ENCODE data around the gene ANGPTL7.

The ANGPTL7 gene

GRCh38 chr1:11207898-11208611 lies 18.9 kb downstream of the ANGPTL7 start:
- no peak for DNase-seq

GRCh38 chr1:11211461-11211860 lies 22.3 kb downstream of the ANGPTL7 start:
- DNase-seq = no peak

- no peak for DNase-seq
Measured at GRCh38 chr1:11211925-11212587, 22.9 kb downstream of the ANGPTL7 start.

- peak; percentile 37 for DNase-seq
Measured at GRCh38 chr1:11214698-11215380, 25.7 kb downstream of the ANGPTL7 start.

- no peak for DNase-seq
Measured at GRCh38 chr1:11215381-11216005, 26.3 kb downstream of the ANGPTL7 start.

- no peak for DNase-seq
Measured at GRCh38 chr1:11216074-11216473, 26.9 kb downstream of the ANGPTL7 start.

- DNase-seq = no peak
Measured at GRCh38 chr1:11227106-11228077, 38.2 kb downstream of the ANGPTL7 start.

GRCh38 chr1:11229203-11229602 lies 40.0 kb downstream of the ANGPTL7 start:
- DNase-seq = no peak

- no peak for DNase-seq
Measured at GRCh38 chr1:11233208-11233607, 44.1 kb downstream of the ANGPTL7 start.

- DNase-seq = no peak
Measured at GRCh38 chr1:11237356-11237755, 48.2 kb downstream of the ANGPTL7 start.

GRCh38 chr1:11238311-11238710 lies 49.2 kb downstream of the ANGPTL7 start:
- DNase-seq = no peak

- no peak for DNase-seq
Measured at GRCh38 chr1:11245248-11245647, 56.1 kb downstream of the ANGPTL7 start.
